Mammary epithelial cell (primary cell): Measurements from ENCODE around the gene DPP10.
"Not testable (repeated sequence)": the region's sequence is repeated elsewhere in the genome, so short reads cannot be mapped to it uniquely, and the experiment has no call there.

Experiments
- EZH2 ChIP-seq: IDR thresholded peaks from 2 replicates; pipeline ENCODE4 v1.6.1; 2012; ENCODE audit warnings: low read length, inconsistent platforms, borderline replicate concordance
- TF ChIP-seq, protein P1 (sequence below), 2 donors: IDR thresholded peaks in 1 of 2; conservative IDR thresholded peaks in 1 of 2; 2 replicates each; pipeline ENCODE4 v1.5.1; 2011 to 2012; ENCODE audit warnings: inconsistent platforms in 2 of 2, low read length in 2 of 2, mild to moderate bottlenecking in 2 of 2, control low read depth in 1 of 2, low read depth in 1 of 2; ENCODE audit not compliant: insufficient read depth in 1 of 2; ENCODE audit errors: extremely low read depth in 1 of 2

DNA sequence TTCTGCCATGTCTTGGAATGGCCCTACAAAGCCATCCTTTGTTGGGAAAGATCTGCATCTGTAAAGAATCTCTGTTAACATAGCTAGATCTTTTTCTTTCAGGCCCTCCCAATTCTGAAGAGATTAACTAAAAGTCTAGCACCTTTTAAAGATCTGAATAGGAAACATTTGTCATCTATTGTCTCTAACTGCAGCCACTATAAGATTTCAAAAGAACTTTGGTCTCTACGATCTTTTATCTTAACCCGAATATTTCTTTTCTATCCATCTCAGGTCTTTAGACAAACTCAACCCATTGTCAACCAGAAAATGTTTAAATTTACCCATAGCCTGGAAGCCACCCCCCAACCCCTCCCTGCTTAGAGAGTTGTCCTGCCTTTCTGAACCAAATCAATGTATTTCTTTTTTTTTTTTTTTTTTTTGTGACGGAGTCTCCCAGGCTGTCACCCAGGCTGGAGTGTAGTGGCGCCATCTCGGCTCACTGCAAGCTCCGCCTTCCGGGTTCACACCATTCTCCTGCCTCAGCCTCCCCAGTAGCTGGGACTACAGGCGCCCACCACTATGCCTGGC lies 643.7 kb downstream of the DPP10 start:
- TF ChIP-seq, protein P1, sequence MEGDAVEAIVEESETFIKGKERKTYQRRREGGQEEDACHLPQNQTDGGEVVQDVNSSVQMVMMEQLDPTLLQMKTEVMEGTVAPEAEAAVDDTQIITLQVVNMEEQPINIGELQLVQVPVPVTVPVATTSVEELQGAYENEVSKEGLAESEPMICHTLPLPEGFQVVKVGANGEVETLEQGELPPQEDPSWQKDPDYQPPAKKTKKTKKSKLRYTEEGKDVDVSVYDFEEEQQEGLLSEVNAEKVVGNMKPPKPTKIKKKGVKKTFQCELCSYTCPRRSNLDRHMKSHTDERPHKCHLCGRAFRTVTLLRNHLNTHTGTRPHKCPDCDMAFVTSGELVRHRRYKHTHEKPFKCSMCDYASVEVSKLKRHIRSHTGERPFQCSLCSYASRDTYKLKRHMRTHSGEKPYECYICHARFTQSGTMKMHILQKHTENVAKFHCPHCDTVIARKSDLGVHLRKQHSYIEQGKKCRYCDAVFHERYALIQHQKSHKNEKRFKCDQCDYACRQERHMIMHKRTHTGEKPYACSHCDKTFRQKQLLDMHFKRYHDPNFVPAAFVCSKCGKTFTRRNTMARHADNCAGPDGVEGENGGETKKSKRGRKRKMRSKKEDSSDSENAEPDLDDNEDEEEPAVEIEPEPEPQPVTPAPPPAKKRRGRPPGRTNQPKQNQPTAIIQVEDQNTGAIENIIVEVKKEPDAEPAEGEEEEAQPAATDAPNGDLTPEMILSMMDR (conservative IDR thresholded peaks at IDR 0.05 in 1 of 2, IDR thresholded peaks at IDR 0.05 in 1 of 2; ENCODE audit: extremely low read depth in 1 of 2, insufficient read depth in 1 of 2, low read depth in 1 of 2, low read length in 2 of 2), result not testable (repeated sequence)
- not testable (repeated sequence) for TF ChIP-seq EZH2
